ENCODE measurements around the gene ZNF784.

ZNF784 gene, protein sequence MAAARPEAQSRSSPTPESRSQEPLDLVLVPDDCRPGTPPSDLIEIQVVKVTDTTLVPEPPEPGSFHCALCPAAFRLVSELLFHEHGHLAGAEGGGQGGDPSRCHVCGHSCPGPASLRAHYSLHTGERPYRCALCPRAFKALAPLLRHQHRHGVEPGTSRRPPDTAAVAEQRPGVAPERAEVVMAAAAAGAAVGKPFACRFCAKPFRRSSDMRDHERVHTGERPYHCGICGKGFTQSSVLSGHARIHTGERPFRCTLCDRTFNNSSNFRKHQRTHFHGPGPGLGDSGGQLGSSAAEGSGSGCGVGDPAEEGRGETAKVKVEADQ
- total RNA-seq = 3.5 to 7.0 reads per million in 2 experiments

DNA sequence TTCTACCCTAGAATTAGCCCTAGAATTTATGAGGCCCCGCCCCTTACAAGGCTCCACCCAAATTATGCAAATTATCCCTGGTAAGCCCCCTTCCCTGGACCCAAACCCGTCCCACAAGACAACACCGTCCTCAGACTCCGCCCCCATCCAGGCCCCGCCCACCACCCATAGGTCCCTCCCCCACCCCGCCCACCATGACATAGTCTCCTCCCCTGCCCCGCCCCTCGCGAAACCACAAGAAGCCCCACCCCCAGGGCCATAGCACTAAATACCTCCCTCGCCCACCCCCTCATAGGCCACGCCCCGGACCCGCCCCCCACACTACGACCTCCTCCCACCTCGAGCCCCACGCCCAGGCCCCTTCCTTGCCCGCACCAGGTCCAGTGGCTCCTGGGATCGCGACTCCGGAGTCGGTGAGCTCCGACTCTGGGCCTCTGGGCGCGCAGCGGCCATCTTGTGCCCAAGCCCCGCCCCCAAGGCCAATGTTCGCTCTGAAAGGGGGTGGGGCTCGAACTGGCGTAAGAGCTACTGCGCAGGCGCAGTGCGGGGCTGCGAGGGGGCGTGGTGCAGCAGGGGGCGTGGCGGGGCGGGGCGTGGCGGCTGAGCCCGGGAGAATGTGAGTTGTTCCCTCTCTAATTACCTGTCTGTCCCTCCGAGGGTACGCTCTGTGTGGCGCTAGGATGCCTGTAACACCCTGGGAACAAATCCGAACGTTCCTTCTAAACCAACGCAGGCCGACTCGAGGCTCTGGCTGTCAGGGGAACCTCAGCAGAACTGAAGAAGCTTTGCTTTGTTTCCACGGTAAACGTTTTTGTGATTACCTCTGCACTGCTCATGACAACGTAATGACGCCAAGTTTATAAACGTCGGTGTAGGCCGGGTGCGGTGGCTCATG is at the start of gene ZNF784:
Gene ZNF784, minus strand, starts transcription at position 458 of the 895 bp plus-strand sequence. Its CDS starts 5 bp downstream, at position 453.
- peak; percentile 94 for DNase-seq (ENCODE audit: low read depth)

DNA sequence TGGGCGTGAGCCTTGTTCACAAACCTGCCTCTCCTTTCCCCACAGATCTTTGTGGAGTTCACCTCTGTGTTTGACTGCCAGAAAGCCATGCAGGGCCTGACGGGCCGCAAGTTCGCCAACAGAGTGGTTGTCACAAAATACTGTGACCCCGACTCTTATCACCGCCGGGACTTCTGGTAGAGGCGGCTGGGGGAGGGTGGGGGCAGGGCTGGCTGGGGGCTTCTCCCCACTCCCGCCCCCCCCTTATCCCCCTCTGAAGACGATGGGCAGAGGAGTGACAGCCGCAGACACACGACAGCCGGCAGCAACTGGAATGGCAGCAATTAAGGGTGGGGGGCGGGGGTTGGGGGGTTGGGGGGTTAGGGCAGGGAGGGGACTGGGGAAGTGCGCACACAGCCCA is 49.5 kb upstream of the ZNF784 start:
- no peak for DNase-seq (ENCODE audit: low read depth)

DNA sequence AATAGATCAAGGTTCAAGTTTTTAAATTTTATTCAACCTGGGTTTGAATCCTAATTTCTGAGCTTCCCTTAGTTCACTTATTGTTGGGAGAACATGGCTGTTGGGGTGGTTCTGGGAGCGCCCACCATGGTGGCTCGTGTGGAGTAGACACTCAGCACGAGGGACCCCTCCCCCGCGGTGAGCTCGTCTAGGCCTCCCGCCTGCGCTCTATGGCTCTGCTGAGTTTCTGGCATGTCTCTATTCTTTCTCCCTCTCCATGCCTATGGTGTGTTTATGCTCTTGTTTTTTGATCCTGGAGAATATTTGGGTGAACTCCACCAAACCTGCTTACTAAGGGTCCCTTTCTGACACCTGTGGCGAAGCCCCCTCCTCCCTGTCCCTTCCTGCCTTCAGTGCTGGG is 49.1 kb upstream of the ZNF784 start:
- DNase-seq (ENCODE audit: low read depth) = no peak

DNA sequence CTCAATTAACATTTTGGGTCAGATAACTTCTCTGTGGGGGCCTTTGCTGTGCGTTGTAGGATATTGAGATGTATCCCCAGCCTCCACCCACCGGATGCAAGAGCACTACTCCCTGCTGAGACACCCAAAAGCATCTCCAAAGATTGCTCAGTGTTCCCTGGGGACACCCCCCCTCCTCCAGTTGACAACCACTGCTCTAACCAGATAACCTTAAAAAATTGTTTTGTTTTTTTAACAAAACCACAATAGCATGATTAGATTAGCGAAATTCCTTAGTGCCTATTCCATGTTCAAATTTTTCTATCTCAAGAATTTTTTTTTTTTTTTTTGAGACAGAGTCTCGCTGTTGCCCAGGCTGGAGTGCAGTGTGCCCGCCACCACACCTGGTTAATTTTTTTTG is 48.1 kb upstream of the ZNF784 start:
- no peak for DNase-seq (ENCODE audit: low read depth)

DNA sequence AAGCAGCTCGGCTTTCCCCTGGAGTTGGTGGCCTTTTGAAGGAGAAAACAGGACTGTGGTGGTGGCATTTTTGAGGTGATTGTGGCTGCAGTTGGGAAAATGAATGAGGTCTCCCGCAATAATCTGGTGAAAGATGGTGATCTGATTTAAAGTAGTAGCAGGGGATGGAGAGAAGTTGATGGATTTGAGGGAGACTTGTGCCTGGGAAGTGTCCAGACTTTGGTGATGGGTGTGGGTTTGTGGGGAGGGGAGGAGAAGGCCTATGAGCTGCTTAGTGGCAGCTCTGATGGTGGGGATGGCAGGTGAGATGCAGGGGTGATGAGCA is 46.6 kb upstream of the ZNF784 start:
- no peak for DNase-seq (ENCODE audit: low read depth)

DNA sequence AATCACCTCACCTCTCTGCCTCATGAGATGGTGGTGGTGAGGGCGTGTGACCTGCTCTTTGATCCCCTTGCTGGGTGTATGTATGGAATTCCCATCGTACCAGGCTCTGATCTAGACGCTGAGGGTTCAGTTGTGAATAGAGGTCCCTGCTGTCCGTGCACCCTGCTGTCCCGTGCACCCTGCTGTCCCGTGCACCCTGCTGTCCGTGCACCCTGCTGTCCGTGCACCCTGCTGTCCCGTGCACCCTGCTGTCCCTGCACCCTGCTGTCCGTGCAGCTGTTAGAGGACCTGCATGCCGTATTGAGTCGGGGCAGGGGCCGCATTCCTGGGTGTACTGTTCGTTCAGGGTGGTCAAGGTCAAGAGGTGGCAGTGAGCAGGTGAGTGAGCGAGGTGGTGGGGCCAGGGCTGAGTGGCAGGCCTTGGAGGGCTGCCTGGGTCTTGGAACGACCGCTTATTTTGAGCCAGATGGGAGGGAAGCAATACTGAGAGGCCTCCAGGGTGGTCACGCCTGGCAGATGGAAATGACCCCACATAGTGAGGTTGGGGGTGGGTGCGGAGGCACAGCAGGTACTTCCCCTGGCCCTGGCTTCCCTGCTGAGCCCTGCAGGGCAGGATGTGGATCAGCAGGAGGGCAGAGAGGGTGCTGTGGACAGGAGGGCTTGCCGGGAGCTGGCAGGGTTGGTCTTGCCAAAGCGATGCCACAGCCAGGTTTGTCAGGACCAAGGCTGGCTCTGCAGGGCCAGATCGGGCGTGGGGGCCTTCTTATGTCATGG is 46.1 kb upstream of the ZNF784 start:
- DNase-seq (ENCODE audit: low read depth) = no peak

DNA sequence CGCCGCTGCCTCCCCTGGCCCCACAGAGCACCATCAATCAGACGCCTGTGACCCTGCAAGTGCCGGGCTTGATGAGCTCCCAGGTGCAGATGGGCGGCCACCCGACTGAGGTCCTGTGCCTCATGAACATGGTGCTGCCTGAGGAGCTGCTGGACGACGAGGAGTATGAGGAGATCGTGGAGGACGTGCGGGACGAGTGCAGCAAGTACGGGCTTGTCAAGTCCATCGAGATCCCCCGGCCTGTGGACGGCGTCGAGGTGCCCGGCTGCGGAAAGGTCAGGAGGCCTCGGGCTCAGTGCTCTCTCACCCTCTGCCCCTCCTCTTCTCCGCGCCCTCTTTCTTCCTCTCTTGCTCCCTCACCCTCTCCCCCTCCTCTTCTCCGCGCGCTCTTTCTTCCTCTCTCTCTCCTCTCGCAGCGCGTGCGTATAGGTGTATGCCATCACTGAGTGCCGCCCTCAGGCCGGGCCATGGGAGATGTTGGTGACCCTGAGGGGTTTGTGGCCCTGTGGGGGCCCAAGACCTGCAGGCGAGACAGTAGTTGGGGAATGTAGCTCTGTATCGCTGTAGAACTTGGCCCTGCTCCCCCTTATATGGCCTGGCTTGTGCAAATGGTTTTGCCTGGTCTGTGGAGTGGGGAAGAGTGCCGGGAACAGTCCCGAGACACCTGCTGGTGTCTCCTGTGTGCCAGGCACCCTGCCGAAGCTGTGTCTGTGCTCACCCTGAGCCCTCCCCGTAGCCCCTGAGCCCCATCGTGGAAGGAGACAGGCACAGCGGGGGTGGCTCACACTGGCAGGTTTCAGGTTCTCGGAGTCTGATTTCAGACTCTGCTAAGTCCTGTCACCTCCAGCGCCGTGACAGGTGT is 45.3 kb upstream of the ZNF784 start:
- no peak for DNase-seq (ENCODE audit: low read depth)

DNA sequence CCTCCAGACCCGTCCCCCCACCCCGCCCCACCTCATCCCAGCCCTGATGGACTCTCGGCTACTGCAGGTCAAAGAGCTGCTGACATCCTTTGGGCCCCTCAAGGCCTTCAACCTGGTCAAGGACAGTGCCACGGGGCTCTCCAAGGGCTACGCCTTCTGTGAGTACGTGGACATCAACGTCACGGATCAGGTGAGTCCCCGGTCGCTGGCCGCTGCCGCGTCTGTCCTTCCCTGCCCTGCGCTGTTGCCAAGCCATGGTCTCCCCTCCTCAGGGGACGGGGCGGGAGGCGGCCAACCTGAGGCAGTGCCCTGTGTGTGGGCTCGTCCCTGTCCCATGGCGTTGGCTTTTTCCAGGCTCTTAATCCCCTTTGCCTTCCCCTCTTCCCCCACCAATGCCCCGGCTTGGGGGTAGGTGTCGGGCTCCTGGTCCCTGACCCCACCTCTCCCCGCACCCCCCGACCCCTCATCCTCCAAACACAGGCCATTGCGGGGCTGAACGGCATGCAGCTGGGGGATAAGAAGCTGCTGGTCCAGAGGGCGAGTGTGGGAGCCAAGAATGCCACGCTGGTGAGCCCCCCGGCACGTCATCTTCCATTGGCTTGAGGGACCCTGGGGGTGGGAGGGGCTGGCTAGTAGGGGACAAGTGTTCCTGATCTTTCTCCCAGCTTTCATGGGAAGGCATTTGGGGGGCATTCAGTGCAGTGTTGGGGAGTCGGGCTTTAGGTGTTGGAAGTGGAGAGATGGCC is 44.4 kb upstream of the ZNF784 start:
- DNase-seq (ENCODE audit: low read depth) = no peak

DNA sequence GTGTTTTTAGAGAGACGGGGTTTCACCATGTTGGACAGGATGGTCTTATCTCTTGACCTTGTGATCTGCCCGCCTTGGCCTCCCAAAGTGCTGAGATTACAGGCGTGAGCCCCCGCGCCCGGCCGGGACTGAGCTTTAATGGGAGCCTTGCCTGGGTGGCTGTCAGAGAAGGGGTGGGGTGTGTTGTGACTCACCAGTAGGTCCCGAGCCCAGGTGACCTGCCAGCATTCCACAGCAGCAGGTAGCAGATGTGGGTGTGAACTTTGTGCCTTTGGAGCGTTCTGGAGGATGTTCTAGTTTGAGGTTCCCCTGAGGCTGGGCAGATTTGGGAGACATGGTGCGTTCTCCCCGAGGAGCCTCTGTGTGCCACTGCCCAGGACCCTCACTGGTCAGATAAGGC is 43.6 kb upstream of the ZNF784 start:
- no peak for DNase-seq (ENCODE audit: low read depth)

DNA sequence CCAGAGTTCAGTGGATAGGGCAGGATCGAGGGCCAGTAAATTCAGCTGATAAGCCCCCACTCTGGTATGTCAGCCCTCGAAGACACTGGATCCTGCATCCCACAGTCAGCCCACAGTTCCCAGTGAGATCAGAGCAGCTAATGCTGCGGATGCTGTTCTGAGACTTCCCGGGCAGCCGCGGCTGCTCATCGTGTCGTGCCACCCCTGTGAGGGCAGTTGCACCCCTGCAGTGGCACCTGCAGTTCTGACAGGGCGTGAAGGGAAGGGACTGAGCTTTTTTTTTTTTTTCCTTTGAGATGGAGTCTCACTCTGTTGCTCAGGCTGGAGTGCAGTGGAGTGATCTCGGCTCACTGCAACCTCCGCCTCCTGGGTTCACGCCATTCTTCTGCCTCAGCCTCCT is 43.1 kb upstream of the ZNF784 start:
- DNase-seq (ENCODE audit: low read depth) = no peak

DNA sequence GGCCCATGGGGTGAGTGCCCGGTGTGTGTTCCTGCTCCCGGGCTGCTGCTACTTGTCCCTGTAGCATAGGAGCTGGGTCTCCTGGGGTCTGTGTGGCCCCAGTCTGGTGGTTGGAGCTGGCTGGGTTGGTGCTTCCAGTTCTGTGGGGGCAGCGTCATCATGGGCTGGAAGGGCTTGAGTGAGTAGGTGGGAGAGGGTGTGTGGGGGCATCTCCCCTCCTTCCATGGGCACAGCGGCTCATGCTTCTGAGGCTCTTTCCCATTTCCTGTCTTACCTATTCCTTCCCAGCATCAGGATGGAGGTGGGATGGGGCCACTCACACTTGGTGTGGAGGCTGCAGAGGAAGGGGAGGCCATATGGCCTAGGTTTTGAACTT is 42.6 kb upstream of the ZNF784 start:
- no peak for DNase-seq (ENCODE audit: low read depth)

DNA sequence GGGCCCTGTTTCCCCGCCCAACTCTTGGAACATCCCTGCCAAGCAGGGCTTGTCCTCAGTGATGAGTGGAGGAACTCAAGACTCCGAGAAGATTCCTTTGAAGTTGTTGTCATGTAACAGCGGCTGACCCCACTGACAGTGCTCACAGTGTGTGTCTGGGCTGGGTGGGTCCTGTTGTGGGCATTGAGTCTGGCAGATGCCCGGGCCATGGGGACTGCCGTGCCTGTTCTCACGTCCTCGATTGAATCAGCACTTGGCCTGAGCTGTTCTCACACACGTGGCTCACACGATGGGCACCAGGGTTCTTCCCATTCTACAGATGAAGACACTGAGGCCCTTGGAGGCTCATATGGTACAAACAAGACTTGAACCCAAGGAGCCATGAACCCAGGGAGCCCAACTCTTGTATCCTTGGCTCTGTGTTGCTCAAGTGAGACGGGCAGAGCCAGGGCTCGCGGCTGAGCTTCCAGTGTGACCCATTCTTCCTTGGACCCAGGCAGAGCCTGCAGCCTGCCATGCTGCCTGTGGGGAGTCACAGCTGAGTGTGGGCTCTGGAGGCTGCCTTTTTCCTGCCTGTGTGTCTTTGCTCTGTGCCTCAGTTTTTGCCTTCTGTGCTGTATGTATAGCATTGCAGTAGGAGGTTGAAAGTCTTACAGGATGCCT is 42.1 kb upstream of the ZNF784 start:
- no peak for DNase-seq (ENCODE audit: low read depth)

DNA sequence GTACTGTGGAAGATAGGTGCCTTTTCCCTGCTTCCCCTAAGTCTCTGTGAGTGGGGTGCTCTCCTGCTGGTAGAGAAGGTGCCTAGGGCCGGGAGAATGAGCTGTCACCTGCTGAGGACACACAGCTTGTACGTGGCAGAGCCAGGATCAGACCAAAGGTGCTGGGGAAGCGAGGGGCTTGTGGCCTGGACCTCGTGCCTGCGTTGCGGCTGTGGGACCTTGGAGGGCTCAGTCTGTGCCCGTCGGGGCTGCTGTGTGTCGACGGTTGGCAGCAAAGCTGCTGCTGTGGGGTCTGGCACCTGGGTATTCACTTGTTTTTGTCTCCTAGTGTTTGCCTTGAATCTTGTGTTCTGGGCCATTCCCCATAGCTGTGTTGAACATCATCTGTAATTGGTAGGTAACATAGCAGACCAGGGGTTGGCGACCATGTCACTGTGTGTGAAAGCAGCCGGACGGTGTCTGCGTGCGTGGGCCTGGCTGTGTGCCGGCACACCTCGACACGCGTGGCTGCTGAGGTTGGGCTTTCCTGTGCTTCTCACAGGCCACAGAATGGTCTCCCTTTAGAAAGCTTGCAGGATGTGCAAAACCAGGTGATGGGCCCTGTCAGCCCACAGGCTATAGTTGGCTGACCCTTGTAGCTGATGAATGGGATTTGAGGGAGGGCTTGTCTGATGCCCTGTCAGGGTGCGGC is 39.6 kb upstream of the ZNF784 start:
- no peak for DNase-seq (ENCODE audit: low read depth)

DNA sequence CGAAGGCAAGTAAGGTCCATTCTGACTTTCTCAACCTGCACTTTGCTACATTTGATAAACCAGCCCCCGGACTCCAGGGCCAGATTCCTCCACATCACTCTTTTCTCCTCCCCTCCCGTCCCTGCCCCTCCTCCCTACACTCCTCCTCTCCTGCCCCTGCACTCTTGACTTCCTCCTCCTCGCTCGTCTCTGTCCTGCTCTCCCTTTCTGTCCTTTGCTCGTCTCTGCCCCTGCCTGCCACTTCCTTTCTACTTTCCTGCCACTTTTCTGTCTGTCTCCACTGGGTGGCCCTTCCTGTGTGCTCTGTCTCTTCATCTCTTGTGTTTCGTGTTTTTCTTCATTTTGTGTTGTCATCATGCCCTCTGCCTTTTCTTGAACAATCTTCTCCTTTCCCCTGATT is 37.5 kb upstream of the ZNF784 start:
- no peak for DNase-seq (ENCODE audit: low read depth)

DNA sequence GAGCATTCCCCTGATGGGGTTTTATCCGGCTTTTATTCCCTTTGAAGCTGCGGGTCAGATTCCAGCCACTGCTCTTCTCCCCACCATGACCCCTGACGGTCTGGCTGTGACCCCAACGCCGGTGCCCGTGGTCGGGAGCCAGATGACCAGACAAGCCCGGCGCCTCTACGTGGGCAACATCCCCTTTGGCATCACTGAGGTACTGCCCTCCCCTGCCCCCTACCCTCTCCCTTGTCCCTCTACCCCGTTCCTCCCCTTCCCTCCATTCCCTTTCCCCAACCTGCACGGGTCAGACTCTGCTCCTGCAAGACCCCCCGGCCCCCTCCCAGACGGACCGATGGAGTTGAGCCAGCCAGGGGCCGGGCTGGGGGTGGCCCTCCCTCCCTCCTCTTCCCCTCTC is 36.6 kb upstream of the ZNF784 start:
- DNase-seq (ENCODE audit: low read depth) = no peak

DNA sequence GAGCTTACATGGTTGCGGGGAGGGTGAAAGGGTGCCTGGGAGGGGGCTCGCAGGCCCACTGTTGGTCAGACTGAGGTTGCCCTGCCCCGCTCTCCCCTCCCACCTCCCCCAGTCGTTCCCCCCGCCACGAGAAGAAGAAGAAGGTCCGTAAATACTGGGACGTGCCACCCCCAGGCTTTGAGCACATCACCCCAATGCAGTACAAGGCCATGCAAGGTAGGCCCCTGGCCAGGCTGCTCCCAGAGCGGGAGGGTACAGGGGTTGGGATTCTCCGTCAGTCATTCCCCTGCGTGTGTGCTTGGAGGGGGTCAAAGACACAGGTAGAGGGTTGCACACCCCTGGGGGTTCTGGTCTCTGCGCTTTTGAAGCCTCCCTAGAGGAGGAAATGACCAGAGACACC is 36.0 kb upstream of the ZNF784 start:
- no peak for DNase-seq (ENCODE audit: low read depth)

DNA sequence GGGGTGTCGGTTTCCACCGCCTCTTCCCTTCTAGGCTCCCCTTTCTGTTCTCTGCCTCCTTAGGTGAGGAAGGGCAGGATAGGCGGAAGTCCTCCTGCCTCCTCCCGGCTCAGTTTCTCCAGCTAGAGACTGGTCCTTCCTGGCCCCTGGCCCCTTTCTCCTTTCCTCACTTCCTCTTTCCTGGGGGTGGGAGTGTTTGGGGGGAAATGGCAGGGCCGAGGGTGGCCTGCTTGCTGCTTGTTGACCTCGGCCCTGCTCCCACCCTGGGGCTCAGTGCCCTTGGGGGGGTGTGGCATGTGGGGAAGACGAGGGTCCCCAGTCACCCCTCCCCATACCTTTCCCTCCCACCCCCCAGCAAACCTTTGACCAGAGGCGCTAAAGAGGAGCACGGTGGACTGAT is 35.5 kb upstream of the ZNF784 start:
- no peak for DNase-seq (ENCODE audit: low read depth)

DNA sequence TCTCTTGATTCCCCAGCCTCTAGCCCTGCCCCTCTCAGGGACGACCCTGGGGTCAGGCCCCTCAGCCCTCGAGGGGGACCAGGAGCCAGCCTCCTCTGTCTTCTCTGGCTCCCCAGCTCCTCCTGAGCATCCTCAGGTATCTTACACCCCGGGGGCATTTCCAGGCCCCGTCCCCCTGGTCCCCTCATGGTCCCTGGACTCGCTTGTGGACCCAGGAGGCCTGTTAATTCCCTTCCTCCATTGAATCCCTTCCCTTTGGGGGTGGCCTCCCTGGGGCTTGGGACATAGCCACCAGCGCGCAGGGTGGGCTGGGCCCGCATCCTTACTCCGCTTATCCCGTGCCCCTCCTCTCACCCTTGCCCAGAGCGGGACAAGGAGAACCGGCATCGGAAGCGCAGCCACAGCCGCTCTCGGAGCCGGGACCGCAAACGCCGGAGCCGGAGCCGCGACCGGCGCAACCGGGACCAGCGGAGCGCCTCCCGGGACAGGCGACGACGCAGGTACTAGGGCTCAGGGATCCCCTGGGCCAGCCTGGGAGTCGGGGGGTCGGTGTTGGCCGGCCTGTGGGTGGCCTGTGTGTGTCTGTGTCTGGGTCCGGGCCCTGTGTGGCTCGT is 34.6 kb upstream of the ZNF784 start:
- DNase-seq (ENCODE audit: low read depth) = no peak

DNA sequence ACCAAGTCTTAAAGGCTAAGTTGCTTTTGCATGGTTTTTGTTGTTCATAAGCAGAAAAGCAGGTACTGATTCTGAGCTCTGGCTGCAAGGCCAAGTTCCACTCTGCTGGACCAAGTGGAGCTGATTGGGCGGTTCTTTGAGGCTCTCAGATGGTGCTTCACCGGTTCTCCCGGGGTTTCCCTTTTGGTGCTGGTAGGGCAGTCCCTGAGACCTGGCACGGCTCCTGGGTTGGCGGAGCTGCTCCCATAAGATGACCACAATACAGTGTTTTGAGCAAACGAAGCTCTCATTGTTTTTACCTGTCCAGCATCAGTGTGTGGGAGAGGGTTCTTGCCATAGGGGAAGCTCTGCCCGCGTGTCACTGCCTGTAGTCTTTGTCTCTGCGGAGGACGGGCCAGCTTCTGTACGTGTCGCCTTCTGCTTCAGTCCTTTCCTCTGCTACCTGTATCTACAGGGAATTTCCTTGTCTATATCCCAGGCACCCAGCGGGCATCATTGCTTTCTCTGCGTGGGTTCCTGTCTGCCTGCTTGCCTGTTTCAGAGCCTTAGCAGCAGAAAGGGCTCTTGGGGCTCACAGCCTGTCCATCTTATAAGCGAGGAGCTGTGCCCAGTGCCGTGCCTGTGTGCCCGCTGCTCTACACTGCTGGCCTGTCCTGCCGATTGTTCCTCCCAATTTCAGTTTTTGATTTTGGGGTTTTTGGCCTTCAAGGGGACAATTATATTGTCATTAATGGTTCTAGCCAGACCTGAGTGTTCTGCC is 32.8 kb upstream of the ZNF784 start:
- no peak for DNase-seq (ENCODE audit: low read depth)
